Breast epithelium (tissue), 3 donors: Measurements from ENCODE around the gene ATP5PO.

Source experiments
- CTCF ChIP-seq, 3 donors: fragments of 450-650 bp; IDR thresholded peaks; one replicate each; pipeline ENCODE4 v1.5.1; 2016 to 2017; ENCODE audit warnings: antibody characterized with exemption in 3 of 3, mild to moderate bottlenecking in 3 of 3, moderate library complexity in 3 of 3
- POLR2A ChIP-seq: fragments of 450-650 bp; IDR thresholded peaks from one replicate; pipeline ENCODE4 v1.6.1; 2016; ENCODE audit warnings: antibody characterized with exemption, mild to moderate bottlenecking, moderate library complexity

GRCh38 chr21:33893917-33894316 is 21.7 kb downstream of the ATP5PO start:
- no peak for TF ChIP-seq CTCF (IDR thresholded peaks at IDR 0.05)
- TF ChIP-seq POLR2A: no peak
